NCI-H2107 (cell line): Measurements from ENCODE around the gene TIPARP.
"Not testable (repeated sequence)": the region's sequence is repeated elsewhere in the genome, so short reads cannot be mapped to it uniquely, and the experiment has no call there.

Experiments
- DNase-seq: peaks from one replicate; lab custom pipeline; 2025; lab: John Stamatoyannopoulos, UW

Gene TIPARP

DNA sequence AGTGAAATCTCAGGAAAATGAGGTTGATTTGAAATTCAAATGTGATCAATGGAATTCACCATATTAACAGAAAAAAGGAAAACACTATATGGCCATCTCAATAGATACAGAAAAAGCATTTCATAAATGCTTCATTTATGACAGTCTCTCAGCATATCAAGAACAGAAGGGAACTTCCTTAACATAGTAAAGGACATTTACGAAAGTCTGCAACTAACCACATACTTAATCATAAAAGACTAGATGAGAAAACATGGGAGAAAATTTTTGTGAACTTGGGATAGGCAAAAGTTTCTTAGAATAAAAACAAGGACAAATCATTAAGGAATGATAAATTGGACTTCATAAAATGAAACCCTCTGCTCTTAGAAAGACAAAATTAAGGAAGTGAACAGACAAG is 24.7 kb upstream of the TIPARP start:
- no peak for DNase-seq

DNA sequence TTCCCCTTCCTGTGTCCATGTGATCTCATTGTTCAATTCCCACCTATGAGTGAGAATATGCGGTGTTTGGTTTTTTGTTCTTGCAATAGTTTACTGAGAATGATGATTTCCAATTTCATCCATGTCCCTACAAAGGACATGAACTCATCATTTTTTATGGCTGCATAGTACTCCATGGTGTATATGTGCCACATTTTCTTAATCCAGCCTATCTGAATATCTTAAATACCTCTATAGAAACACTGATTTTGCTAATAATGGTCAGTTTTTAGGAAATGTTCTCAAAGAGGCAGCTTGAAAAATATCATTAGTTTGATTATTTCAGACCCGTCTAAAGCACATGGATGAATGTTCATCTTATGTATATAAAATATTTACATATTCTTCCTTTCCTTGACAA is 21.7 kb upstream of the TIPARP start:
- DNase-seq: not testable (repeated sequence)

DNA sequence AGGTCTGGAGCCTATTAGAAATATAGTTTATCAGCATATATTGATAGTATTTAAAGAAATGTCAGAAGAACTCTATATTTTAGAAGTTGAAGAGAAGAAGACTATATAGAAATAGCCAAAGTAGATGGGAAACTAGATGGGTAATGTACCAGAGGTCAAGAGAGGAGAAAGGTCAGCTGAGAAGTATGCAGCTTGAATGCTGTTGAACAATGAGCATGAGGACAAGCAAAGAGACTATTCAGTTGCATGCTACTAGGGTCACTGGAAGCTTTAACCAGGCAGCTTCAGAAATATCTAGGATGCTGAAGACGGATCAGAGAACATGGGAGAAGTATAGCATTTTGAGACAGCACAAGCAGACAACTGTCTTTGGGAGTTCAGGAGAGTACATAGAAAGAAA is 19.6 kb upstream of the TIPARP start:
- DNase-seq: no peak

DNA sequence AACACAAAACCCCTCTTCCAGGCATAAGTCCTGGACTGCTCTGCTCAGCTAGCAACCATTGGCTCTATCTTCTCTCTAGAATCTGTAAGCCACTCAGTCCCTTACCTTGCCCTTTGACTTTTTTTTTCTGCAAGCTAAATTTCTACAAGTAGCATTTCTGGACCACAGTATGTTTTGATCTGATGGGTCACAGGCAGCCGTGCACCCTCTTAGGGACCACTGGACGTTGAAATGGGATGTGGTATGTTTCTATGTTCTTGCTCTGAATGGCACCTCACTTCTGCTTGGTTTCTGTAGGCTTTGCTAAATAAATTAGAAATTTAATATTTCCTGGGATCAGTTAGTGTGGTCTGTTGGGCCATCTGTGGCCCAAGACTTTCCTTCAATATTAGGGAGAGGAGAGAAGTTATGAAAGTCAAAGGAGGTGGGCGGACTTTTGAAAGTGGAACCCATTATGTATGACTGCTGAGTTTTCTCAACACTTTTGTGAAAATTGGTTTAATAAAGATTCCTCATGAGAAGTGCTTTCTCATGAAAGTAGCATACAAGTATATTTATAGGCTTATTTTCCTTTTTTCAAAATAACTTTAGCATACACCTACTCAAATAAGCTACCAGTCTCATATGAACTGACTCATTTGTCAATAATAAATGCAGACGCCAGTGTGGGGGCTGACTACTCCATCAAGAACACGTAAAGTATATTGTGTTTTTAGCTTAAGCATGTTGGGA is 18.4 kb upstream of the TIPARP start:
- no peak for DNase-seq

DNA sequence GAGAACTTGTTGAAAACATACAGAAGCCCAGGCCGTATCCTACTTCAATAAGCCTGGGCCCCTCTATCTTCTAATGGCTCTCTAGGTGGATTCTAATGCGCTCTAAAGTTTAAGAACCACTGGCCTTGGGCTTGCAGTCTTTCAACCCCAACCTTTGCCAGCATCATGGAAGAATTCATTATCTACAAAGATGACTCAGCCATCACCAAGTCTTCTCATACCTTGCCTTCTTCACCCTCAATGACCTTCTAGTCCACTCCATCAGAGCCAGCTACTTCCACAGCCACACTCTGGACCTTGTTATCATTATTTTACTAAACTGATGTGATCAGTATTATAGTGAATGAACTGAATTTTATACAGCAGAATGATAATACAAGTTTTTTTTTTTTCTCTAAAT is 16.9 kb upstream of the TIPARP start:
- no peak for DNase-seq

DNA sequence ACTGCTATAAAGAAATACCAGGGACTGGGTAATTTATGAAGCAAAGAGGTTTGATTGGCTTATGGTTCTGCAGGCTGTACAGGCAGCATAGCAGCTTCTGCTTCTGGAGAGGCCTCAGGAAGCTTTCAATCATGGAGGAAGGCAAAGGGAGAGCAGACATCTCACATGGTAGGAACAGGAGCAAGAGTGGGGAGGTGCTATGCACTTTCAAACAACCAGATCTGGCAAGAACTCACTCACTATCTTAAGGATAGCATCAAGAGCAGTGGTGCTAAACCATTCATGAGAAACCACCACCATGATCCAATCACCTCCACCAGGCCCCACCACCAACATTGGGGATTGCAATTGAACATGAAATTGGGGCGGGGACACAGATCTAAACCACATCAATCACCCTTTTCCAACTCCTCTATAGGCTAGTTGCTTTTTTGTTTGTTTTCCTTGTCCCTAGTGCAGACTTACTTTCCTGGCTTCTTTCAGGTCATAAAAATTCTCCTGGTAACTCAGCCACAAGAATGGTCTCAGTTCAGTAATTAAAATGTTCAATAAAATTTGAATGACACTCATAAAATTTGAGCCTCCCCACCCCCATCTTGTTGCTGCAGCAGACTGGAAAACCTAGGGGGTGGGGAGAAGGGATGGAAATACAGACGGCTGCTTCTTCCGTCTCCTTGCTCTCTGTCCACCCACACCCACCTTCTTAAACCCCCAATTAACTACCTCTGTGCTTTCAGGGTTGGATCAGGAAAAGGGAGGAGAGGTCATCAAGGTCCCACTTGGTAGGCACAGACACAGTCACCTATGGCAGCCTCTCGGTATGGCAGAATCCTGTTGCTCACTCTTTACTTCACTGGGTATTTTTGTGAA is 16.3 kb upstream of the TIPARP start:
- DNase-seq: no peak

DNA sequence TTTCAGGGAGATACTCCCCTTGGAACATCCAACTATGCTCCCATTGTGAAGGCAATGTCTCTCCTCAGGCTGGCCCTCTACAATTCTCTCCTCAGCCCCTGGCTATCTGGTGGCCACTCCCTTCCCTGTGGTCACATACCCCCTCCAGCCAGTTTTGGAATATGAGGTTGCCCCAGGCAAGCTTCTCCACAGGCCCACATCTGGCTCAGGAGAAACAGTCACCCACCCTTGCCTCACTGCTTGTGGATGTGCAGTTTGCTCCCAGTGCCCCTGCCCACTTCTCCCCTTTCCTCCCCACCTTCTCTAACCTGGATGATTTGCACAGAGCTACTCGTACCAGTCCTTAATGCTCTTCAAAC is 15.7 kb upstream of the TIPARP start:
- no peak for DNase-seq

DNA sequence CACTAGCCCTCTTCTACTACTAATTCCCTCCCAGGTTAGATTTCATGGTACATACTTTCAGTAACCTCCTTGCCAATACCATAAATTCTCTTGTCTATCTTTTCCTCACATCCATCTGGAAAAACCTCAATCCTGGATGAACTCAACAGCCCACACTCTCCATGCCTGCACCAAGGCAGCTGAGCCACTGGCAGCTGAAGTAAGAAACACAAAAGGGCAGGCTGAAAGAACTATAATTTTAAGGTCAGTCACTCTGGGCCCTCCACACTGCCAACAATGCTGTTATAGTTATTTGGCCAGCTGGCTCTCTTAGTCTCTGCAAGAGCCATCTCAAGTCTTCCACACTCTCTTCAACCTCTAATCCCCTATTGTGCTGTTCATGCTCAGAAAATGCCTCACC is 15.1 kb upstream of the TIPARP start:
- DNase-seq: no peak

DNA sequence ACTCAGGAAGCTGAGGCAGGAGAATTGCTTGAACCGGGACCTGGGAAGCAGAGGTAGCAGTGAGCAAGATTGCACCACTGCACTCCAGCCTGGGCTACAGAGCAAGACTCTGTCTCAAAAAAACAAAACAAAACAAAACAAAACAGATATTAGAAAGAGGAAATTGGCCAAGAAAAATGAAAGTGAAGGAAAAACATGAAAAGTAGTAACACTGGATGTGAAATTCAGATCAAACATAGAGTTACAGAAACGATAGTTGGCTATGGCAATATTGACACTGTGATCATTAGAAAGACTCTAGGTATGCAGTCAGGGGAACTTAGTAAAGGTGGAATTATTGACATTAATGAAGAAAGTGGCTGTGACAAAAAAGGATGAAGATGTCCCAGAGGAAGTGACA is 13.2 kb upstream of the TIPARP start:
- no peak for DNase-seq

DNA sequence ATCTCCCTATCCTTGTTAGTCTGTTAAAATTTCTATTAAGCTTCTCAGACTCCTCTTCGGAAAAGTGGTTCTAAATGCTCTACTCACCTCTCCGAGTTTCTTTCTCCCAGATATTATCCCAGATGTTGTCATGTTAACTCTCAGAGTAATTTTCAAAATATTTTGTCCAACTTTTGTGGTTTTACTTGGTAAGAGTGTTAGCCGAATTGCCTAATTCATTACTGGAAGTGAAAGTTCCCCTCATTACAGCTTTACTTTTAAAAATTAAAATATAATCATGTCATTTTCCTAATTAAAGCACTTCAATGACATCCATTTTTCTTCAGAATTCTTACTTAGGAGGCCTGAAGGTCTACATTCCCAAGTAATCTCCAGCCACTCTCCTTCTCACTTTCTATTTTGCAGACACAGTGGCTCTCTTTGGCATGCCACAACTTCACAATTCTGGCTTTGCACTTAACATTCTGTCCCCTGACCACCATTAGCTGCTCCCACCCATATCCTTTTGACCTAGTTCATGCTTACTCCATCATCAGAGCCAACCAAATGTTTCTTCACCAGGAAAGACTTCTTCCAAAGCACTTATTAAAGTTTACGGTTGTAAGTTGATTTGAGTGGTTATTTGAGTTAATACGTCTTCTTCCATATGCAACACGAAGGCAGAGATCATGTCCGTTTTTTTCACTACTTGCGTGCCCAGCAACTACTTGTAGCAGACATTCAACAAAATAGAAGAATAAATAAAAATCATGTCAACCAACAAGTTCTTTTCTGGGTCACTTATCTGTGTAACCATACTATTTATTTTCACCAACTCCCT is 10.2 kb upstream of the TIPARP start:
- no peak for DNase-seq

DNA sequence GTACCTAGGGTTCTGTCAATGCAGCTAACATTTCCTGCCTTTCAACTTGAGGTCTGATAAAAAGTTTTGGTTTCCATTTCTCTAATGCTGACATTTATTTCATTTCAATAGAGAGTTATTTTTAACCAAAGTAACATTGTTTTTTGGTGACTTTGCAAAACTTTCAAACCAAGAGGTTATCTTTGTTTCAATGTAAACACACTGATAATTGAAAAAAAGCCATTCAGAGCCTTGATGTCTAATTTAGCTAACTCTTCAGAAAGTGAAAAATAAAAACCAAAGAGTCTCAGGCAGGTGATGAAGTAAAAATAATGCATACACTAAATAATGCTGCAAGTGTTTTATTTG is 9.6 kb upstream of the TIPARP start:
- no peak for DNase-seq

DNA sequence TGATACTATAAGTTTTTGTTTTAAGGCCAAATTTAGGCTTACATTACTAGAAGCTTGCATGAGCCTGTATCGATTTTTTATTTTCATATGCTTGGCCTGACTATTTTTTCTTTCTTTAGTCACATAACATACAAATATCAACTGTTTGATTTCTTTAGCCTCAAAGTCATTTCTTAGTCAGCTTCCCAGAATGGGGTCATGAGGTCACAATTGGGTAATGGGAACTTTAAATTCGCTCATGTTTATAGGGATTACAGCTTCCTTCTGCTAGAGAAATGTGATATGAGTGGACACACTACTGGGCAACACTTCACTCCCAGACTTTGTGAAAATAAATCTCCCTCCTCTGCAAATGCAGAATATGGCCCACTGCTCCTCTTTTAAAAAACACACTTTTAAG is 9.1 kb upstream of the TIPARP start:
- no peak for DNase-seq

DNA sequence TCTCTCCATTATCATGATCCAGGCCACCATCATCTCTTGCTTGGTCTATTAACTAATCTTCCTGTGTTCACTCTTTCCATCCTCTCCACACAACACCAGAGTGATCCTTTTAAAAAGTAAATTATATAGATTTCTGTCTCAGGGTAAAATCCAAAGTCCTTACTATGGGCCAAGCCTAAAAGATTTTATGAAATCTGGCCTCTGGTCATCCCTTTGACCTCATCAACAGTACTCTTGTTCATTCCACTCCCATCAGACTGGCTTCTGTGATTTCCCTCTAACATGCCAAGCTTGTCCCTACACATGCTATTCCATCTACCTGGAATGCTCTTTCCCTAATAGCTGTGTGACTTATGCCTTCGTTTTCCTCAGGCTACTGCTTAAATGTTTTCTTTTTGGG is 8.3 kb upstream of the TIPARP start:
- DNase-seq: no peak

DNA sequence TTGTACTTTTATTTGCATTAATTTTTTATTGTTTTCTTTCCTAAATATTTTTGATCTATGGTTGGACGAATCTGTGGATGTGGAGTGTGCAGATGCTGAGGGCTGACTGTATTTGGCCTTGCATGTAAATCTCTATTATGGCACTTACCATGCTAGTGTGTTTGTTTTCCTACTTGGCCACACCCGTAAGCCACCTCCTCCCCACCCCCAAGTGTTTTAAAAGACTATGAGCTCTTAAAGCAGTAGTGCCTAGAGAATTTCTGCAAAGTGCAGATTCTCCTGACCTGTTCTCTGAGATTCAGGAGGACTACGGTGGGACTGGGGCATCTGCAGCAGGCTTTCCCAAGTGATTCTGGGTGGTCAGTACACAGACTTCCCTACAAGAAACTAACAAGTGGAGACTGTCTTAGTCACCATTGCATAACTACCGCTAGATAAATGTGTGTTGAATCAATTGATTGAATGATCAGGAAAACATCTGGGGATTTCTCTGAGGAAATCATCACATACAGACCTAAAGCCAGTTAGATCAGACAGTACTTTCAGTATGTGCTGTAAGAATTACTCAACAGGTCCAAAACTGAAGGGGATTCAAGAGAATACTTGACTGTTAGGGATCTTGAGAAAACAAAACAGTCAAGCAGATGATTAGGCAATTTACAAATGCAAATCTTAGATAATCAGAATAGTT is 6.2 kb upstream of the TIPARP start:
- DNase-seq: no peak

DNA sequence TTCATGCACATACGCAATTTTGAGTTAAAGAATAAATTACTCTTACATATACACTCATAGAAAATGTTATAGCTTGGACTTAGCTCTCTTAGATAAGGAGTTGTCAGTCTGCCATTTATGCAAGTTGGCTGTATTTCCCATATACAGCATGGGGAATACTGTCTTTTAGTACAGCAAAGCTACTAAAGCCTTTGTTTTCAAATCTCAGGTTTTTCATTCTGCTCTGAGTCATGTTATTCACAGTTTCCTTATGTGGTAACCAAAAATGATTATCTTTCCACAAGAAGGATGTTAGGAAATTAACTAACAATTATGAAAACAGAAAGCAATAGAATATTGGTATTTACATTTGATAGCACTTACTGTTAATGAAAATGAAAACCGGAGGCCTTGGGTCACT is 4.3 kb upstream of the TIPARP start:
- no peak for DNase-seq

DNA sequence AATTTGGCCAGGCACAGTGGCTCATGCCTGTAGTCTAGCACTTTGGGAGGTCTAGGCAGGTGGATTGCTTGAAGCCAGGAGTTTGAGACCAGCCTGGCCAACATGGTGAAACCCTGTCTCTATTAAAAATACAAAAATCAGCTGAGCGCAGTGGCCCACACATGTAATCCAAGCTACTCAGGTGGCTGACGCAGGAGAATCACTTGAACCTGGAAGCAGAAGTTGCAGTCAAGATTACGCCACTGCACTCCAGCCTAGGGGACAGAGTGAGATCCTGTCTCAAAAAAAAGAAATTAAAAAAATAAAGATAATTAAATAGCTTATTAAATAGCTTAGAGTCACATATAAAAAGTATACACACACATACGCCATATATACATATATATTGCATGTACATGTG is 3.7 kb upstream of the TIPARP start:
- DNase-seq: no peak

DNA sequence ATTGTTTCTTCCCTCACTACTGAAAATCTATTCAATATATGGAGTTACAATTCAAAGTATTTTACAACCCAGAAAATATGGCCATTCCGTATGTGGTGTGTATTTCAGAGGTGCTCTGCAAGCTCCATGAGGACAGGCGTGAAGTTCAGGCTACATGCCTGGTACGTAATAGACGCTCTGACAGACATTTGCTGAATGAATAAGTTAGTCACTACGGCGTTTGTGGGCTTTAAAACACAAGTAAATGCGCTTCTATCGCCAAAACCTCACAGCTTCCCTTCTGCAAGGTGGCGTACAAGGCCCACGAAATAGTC is 701 bp upstream of the TIPARP start:
- DNase-seq: no peak

DNA sequence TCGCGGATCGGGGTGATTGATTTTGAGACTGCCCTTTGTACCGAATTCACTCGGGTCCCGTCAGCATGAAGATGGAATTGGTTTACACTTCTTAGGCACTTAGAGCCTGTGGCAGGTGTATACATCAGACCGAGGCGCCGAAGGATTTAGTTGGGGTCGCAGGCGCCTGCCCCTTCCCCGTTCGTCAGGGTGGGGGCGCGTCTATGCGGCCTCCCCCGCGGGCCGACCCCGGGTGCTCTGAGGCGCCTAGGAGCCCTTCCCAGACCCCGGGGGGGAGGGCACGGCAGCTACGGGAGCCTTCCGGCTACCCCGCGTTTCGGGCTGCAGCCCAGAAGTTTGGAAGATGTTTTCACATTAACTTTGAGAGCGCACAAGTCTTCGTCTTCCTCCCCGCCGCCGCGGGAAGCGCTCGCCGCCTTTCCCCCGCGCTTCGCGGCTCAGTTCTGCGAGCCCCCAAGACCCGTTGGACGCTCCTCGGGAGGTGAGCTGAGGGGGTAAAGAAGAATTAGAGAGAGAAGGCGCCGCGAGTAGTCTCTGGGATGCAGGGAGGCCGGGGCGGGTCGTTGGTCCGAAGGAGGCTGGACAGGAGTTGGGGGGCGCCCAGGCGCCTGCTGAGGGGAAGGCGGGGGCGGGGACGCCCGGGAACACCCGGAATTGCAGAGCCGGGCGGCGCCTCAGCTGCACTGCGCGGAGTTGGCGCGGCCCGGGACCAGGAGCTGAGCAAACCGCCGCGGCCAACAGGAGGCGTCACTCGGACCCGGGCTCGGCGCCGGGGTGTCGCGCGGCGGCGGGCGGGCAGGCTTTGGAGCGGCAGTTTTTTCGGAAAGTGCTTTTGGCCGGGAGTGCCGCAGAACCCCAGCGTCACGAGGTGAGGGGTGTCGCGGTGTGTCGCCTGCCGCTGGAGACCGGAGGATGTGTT is 780 bp downstream of the TIPARP start:
- peak; percentile 67 for DNase-seq

DNA sequence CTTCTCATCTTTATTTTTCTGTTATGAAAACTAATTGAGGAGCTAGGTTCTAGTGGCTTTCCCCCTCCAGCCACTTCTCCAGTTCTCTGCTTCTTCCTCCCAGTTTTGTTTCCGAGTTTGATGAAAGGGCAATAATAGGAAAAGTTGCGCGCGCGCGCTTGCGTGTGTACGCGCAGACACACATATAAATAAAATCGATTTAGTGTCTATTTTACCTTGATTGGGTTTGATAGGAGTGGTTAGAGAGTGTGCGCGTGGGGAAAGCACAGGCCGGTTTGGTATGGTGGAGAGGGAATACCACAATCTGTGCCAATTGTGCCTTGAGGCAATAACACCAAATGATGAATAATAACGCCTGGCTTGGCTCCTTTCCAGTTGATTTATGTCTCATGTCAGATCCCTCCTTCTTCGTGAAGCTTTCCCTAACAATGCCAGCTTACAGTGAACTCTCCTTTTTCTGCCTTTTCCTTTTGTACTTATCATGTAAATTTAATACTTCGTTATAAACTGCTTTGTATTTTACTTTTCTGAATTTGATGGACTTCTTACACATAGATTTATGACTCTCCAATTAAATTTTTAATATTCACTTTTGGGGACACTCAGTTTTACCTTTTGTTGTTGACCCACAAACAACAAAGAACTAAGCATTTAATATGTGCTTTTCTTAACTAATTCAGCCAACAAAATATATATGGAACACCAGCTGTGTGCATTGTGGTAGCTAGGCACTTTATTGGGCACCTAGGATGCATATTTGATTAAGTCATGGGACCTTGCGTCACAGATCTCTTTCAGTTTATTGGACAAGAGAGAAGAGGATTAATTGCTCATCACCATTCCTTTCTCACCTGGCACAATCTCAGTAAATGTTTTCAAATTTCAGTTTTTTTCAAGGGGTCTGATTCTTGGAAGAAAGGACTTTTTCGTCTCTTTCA is 1.7 kb downstream of the TIPARP start:
- DNase-seq: peak; percentile 52

DNA sequence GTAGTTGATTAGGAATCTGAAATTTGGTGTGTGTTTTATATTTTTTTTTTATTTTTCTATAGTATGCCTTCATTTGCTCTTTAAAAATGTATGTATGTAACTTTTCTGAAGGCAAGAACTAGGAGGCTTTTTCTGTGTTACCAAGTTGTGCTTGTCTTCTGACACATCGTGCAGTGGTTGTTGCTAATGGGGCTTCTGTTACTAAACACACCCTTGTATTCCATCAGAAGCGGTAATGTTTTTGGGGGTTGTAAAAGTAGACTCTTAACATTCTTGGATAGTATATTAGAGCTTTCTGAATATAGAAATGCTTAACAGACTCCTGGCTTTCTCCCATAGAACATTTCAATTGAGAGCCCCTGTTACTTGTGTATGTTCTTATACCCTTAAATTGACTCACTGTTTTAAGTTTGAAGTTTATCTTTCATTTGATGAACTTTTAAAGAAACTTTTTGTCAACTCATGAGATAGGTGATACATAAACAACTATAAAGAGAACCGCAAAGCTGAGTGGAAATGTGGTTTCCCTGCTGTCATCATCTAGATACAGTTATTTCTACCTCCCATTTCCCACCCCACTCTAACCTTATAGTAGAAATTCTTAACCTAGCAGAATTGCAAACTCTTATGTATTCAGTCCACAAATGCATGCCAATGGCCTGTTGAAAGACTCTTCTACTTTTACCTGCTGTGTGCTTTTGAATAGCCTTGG is 2.5 kb downstream of the TIPARP start:
- DNase-seq: no peak
